ENCODE measurements around the gene WDR87. TPM values are rescaled to one million over a fixed set of nuclear protein-coding genes. Genes with fewer than 3 reads are reported as not detected.

WDR87 gene
- total RNA-seq, 1 donor from 2014 or later: not detected

- H3K9me3 Mint-ChIP-seq (ENCODE audit: low read depth): no peaks in the 10 kb centered on the region
- H3K4me3 Mint-ChIP-seq (ENCODE audit: low read depth): no peak overlapping the region
- peaks cover 2% of the 10 kb centered on the region for H3K36me3 Mint-ChIP-seq (ENCODE audit: insufficient read depth)
- no peak for DNase-seq (ENCODE audit: low spot score, unreplicated experiment)
- H3K4me1 Mint-ChIP-seq (ENCODE audit: low read depth): peaks cover 46% of the 10 kb centered on the region
- no peak for TF ChIP-seq CTCF (IDR thresholded peaks at IDR 0.05; ENCODE audit: unreplicated experiment)
- H3K27ac Mint-ChIP-seq: no peak overlapping the region
- H3K27me3 Mint-ChIP-seq: no peaks in the 10 kb centered on the region
Measured at GRCh38 chr19:37930416-37930815, 24.0 kb upstream of the WDR87 start.

DNA sequence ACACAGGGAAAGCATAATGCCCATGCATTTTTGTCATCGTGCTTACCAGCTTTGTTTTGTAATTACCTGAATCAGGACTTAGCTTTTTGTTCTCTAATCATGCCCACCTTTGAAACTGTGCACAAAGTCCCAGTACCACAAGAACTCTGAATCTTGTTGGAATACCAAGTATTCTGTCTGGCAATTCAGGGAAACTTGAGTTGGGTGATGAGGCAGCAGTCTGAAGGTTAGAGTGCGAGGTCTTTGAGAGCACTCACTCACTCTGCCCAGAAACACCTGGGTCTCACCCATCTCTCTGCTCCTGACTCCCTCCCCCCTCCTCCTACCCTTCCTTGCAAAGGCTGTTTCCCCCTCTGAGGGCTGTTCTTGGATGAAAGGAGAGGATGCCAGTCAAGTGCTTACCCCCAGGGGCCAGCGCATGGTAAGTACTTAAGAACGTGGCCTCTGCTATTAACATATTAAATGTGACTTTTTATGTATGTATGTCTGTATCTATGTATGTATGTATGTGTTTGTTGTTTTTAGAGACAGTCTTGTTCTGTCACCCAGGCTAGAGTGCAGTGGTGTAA, 23.0 kb upstream of the WDR87 start:
- TF ChIP-seq CTCF (IDR thresholded peaks at IDR 0.05; ENCODE audit: unreplicated experiment): no peak
- Mint-ChIP-seq H3K27me3 (no peaks in the 10 kb centered on the region), H3K9me3 (ENCODE audit: low read depth) (no peaks in the 10 kb centered on the region), H3K27ac (peak overlapping the region; percentile 64), H3K4me3 (ENCODE audit: low read depth) (no peak overlapping the region), H3K4me1 (ENCODE audit: low read depth) (peaks cover 41% of the 10 kb centered on the region), H3K36me3 (ENCODE audit: insufficient read depth) (peaks cover 6% of the 10 kb centered on the region)
- no peak for DNase-seq (ENCODE audit: low spot score, unreplicated experiment)

DNA sequence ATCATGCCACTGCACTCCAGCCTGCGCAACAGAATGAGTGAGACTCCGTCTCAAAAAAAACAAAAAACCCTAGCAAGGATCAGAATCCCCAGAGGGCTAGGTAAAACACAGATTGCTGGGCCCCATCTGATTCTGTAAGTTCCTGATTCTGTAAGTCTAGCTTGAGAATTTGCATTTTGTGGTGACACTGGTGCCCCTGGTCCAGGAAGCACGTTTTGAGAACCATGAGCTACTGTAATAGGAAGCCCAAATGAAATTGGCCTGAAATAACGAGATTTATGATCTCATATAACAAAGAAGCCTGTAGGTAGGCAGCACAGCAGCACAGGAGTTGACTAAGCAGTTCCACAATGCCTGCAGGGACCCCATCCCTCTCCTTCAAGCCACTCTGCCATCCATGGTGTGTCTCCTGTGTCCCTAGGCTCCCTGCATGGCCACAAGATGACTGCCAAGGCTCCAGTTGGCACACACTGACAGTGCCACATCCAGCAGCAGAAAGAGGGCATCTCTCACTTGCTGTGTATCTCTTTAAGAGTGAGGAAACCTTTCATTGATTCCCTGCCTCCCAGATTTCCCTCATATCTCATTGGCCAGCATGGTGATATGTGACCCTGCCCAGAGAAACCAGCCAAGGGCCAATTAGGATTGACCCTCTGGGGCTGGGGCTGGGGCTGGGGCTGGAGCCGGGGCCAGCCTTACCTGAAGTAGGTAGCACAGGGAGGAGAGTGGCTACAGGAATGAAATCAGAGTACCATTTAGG, 22.3 kb upstream of the WDR87 start:
- Mint-ChIP-seq H3K27ac (no peak overlapping the region), H3K4me1 (ENCODE audit: low read depth) (peaks cover 34% of the 10 kb centered on the region), H3K36me3 (ENCODE audit: insufficient read depth) (peaks cover 4% of the 10 kb centered on the region), H3K4me3 (ENCODE audit: low read depth) (no peak overlapping the region), H3K9me3 (ENCODE audit: low read depth) (no peaks in the 10 kb centered on the region), H3K27me3 (no peaks in the 10 kb centered on the region)
- no peak for DNase-seq (ENCODE audit: low spot score, unreplicated experiment)
- TF ChIP-seq CTCF (IDR thresholded peaks at IDR 0.05; ENCODE audit: unreplicated experiment): no peak

- Mint-ChIP-seq H3K36me3 (ENCODE audit: insufficient read depth) (peaks cover 5% of the 10 kb centered on the region), H3K9me3 (ENCODE audit: low read depth) (no peaks in the 10 kb centered on the region), H3K4me3 (ENCODE audit: low read depth) (no peak overlapping the region), H3K27me3 (no peaks in the 10 kb centered on the region), H3K27ac (no peak overlapping the region), H3K4me1 (ENCODE audit: low read depth) (peaks cover 16% of the 10 kb centered on the region)
- DNase-seq (ENCODE audit: low spot score, unreplicated experiment): no peak
- no peak for TF ChIP-seq CTCF (IDR thresholded peaks at IDR 0.05; ENCODE audit: unreplicated experiment)
Measured at GRCh38 chr19:37926711-37927110, 20.3 kb upstream of the WDR87 start.

DNA sequence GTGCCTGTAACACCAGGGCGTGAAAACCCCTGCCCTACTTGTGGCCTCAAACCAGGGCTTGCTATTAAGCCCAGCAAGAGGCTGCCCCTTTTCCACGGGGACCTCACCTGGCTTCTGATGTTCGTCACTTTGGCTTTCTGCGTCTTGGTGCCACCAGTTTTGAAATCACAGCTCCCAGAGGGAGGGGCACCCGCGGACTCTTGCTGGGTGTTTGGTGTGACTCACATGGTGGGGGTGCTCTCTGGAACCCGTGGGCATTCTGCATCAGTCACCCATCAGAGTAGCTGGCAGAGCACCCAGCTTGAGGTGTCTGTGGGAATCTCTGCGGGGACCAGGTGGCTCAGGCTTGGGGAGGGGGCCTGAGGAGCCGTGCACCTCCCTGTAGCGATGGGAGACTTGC, 19.9 kb upstream of the WDR87 start:
- Mint-ChIP-seq H3K9me3 (ENCODE audit: low read depth) (no peaks in the 10 kb centered on the region), H3K27ac (peak overlapping the region; percentile 41), H3K27me3 (no peaks in the 10 kb centered on the region), H3K36me3 (ENCODE audit: insufficient read depth) (peaks cover 5% of the 10 kb centered on the region), H3K4me1 (ENCODE audit: low read depth) (peaks cover 15% of the 10 kb centered on the region), H3K4me3 (ENCODE audit: low read depth) (no peak overlapping the region)
- DNase-seq (ENCODE audit: low spot score, unreplicated experiment): no peak
- no peak for TF ChIP-seq CTCF (IDR thresholded peaks at IDR 0.05; ENCODE audit: unreplicated experiment)

Measured in progenitor cell of endocrine pancreas (in vitro differentiated cells).